Esophagus squamous epithelium (tissue), 5 donors: Measurements from ENCODE around the gene RBBP7. TPM values are rescaled to one million over a fixed set of nuclear protein-coding genes. Genes with fewer than 3 reads are reported as not detected.

Source experiments
- DNase-seq: peaks from one replicate; lab custom pipeline; 2025; lab: John Stamatoyannopoulos, UW
- H3K27ac ChIP-seq, 4 donors: fragments of 200-600 bp; sonication (generic); one replicate each; pipeline ENCODE4 v1.5.1; 2016 to 2019; ENCODE audit warnings: mild to moderate bottlenecking in 1 of 4
- H3K27me3 ChIP-seq, 4 donors: fragments of 200-600 bp; sonication (generic); 1 replicate in 3 of 4; 2 replicates in 1 of 4; pipeline versions ENCODE4 v1.5.1 to v1.6.0; 2017 to 2021; ENCODE audit warnings: antibody characterized with exemption in 1 of 4
- H3K36me3 ChIP-seq, 3 donors: fragments of 200-600 bp; sonication (generic); one replicate each; pipeline ENCODE4 v1.5.1; 2016 to 2019
- H3K4me1 ChIP-seq, 3 donors: fragments of 200-600 bp; sonication (generic); one replicate each; pipeline ENCODE4 v1.5.1; 2017 to 2019
- H3K4me3 ChIP-seq, 4 donors: fragments of 200-600 bp; sonication (generic); 1 replicate in 3 of 4; 2 replicates in 1 of 4; pipeline ENCODE4 v1.5.1; 2016 to 2019; ENCODE audit warnings: mild to moderate bottlenecking in 2 of 4, moderate library complexity in 1 of 4
- H3K9me3 ChIP-seq, 3 donors: fragments of 200-600 bp; sonication (generic); one replicate each; pipeline ENCODE4 v1.5.1; 2016 to 2019
- CTCF ChIP-seq, 6 experiments: fragments of 450-650 bp in 4 of 6; fragments of 200-600 bp in 2 of 6; sonication (generic) in 2 of 6; IDR thresholded peaks; one replicate each; pipeline ENCODE4 v1.5.1; 2016 to 2019; ENCODE audit warnings: antibody characterized with exemption in 6 of 6, mild to moderate bottlenecking in 4 of 6, moderate library complexity in 4 of 6
- POLR2A ChIP-seq, 4 donors: fragments of 450-650 bp; IDR thresholded peaks; one replicate each; pipeline ENCODE4 v1.6.1; 2017; ENCODE audit warnings: antibody characterized with exemption in 4 of 4, mild to moderate bottlenecking in 4 of 4, moderate library complexity in 3 of 4
- WGBS, 2 donors: methylation state at CpG; one replicate each; pipeline ENCODE4 v1.1.5; 2018; 5-methylcytosine and 5-hydroxymethylcytosine counted together
- intact Hi-C: fragments of 100-400 bp; cut with DNase I; formaldehyde crosslinking; loops from one replicate; pipeline ENCODE4 v1.15.0; 2022
- total RNA-seq, 4 donors: library from RNA; depleted of rRNA; stranded (reverse); fragments of >200 nt; gene quantifications; one replicate each; pipeline ENCODE4 v1.1.0, GENCODE V29; 2016
- donor health status: DM: yes; HTN: yes; CAD: no.

Gene RBBP7
- 10 to 100 TPM; 41.1 to 91.9 (median 74.1) TPM for total RNA-seq

GRCh38 chrX:16870095-16870861 lies at the start of gene RBBP7:
Gene RBBP7, minus strand, starts transcription at chrX:16870362. Its CDS starts 309 bp downstream, at chrX:16870053.
- Histone ChIP-seq H3K4me1 (peaks cover 6 to 42% (median 10%) of the 10 kb centered on the region in 3 donors), H3K27me3 (no peaks in the 10 kb centered on the region), H3K9me3 (no peaks in the 10 kb centered on the region), H3K27ac (peak within 1 kb of the TSS; percentile 88 to 95 (median 94)), H3K4me3 (peak within 1 kb of the TSS; percentile 58 to 77 (median 68)), H3K36me3 (no peaks in the 10 kb centered on the region)
- intact Hi-C loops: no loop called here
- WGBS, 2 donors: 0 to 17% methylated on average over 13 to 18 of the region's 84 CpGs
- DNase-seq: peak; percentile 55
- no peak for TF ChIP-seq CTCF (IDR thresholded peaks at IDR 0.05)
- peak in 3 of 4 donors; percentile 61 to 88 (median 85) for TF ChIP-seq POLR2A (IDR thresholded peaks at IDR 0.05)

- no peaks in the 10 kb centered on the region for H3K27me3 ChIP-seq
- H3K4me1 ChIP-seq: no peaks in the 10 kb centered on the region
- intact Hi-C loops: no loop called here
- no peak overlapping the region for H3K4me3 ChIP-seq
- no peak for DNase-seq
- H3K36me3 ChIP-seq: no peaks in the 10 kb centered on the region
- H3K27ac ChIP-seq: no peak overlapping the region
- TF ChIP-seq POLR2A (IDR thresholded peaks at IDR 0.05) (no peak), CTCF (IDR thresholded peaks at IDR 0.05) (no peak)
- H3K9me3 ChIP-seq: no peaks in the 10 kb centered on the region
Measured at GRCh38 chrX:16918979-16919378, 48.8 kb upstream of the RBBP7 start.

- 82 to 92% methylated on average over 5 of the region's 6 CpGs for whole genome bisulfite sequencing, 2 donors
- Histone ChIP-seq H3K9me3 (no peaks in the 10 kb centered on the region), H3K4me1 (no peaks in the 10 kb centered on the region), H3K4me3 (no peak overlapping the region), H3K36me3 (no peaks in the 10 kb centered on the region), H3K27ac (no peak overlapping the region), H3K27me3 (no peaks in the 10 kb centered on the region)
- no peak for DNase-seq
- TF ChIP-seq POLR2A (IDR thresholded peaks at IDR 0.05) (no peak), CTCF (IDR thresholded peaks at IDR 0.05) (no peak)
- intact Hi-C loops: no loop called here
Measured at GRCh38 chrX:16917120-16917519, 47.0 kb upstream of the RBBP7 start.

- TF ChIP-seq CTCF (IDR thresholded peaks at IDR 0.05): no peak
- TF ChIP-seq POLR2A (IDR thresholded peaks at IDR 0.05): no peak
- Histone ChIP-seq H3K4me3 (no peak overlapping the region), H3K9me3 (no peaks in the 10 kb centered on the region), H3K4me1 (no peaks in the 10 kb centered on the region), H3K27ac (no peak overlapping the region), H3K27me3 (no peaks in the 10 kb centered on the region), H3K36me3 (no peaks in the 10 kb centered on the region)
- 78 to 91% methylated on average over 5 of the region's 5 CpGs for WGBS, 2 donors
- no peak for DNase-seq
- intact Hi-C loops: no loop called here
Measured at GRCh38 chrX:16916561-16916960, 46.4 kb upstream of the RBBP7 start.

GRCh38 chrX:16914058-16914457 lies 43.9 kb upstream of the RBBP7 start:
- no peak for DNase-seq

More at GRCh38 chrX:16914058-16914457, 43.9 kb upstream of the RBBP7 start:
- Histone ChIP-seq H3K27me3 (no peaks in the 10 kb centered on the region), H3K4me1 (no peaks in the 10 kb centered on the region), H3K4me3 (no peak overlapping the region), H3K27ac (no peak overlapping the region), H3K9me3 (no peaks in the 10 kb centered on the region), H3K36me3 (no peaks in the 10 kb centered on the region)
- 73 to 84% methylated on average over 3 of the region's 3 CpGs for WGBS, 2 donors
- intact Hi-C loops: no loop called here
- no peak for TF ChIP-seq CTCF (IDR thresholded peaks at IDR 0.05)
- TF ChIP-seq POLR2A (IDR thresholded peaks at IDR 0.05): no peak
